IPS DF 6.9 (cell line): ENCODE measurements around the gene CRAMP1.
"Not testable (repeated sequence)": the region's sequence is repeated elsewhere in the genome, so short reads cannot be mapped to it uniquely, and the experiment has no call there.

ENCODE experiments used
- DNase-seq: peaks from one replicate; pipeline ENCODE4 v3.0.0-alpha.2; 2013; ENCODE audit warnings: low read depth, low spot score
- H3K27ac ChIP-seq: one replicate; pipeline ENCODE4 v1.5.1; 2013; ENCODE audit warnings: low read length, control low read depth
- H3K27me3 ChIP-seq: 2 replicates; pipeline ENCODE4 v1.6.1; 2013; ENCODE audit warnings: mild to moderate bottlenecking, low read length; ENCODE audit not compliant: control insufficient read depth, insufficient read depth
- H3K36me3 ChIP-seq: 2 replicates; pipeline ENCODE4 v1.6.1; 2013; ENCODE audit warnings: low read length; ENCODE audit not compliant: control insufficient read depth, insufficient read depth
- H3K4me1 ChIP-seq: 2 replicates; pipeline ENCODE4 v1.6.1; 2013; ENCODE audit warnings: low read length; ENCODE audit not compliant: control insufficient read depth, insufficient read depth
- H3K4me3 ChIP-seq: 2 replicates; pipeline ENCODE4 v1.5.1; 2013; ENCODE audit warnings: mild to moderate bottlenecking, low read length
- H3K9me3 ChIP-seq: 2 replicates; pipeline ENCODE4 v1.6.1; 2013; ENCODE audit warnings: low read length, inconsistent platforms; ENCODE audit not compliant: control insufficient read depth, insufficient read depth
- WGBS: extraction: QIAGEN DNeasy Blood & Tissue Kit; methylation state at CpG from one replicate; pipeline ENCODE4 v1.1.7; 2013; ENCODE audit warnings: mixed read lengths, missing lambda C conversion rate; ENCODE audit not compliant: insufficient read length, insufficient coverage; 5-methylcytosine and 5-hydroxymethylcytosine counted together

The CRAMP1 gene

DNA sequence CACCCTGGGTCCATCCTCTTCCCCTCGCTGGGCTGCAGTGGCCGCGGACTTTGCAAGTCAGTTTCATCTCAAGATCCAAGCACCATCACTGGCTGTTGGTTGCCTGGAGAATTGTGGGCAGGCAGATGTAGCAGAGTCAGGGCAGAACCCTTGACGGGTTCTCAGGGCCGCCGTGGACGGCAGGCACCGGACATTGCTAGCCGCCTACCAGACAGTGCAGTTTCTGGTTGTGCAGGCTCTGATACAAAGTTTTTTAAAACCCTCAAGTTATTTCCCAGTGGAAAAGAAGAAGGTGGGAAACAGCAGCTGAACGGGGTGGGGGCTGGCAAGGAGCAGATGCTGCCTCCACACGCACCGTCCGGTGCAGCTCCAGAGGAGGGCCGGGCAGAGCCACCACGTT lies 97.2 kb downstream of the CRAMP1 start:
- H3K9me3 ChIP-seq = no peaks in the 10 kb centered on the region
- no CpG with 5 or more reads among the region's 15 CpGs for WGBS
- no peak overlapping the region for H3K4me3 ChIP-seq
- H3K27ac ChIP-seq = no peak overlapping the region
- H3K27me3 ChIP-seq = no peaks in the 10 kb centered on the region
- peaks cover 8% of the 10 kb centered on the region for H3K4me1 ChIP-seq
- no peaks in the 10 kb centered on the region for H3K36me3 ChIP-seq
- no peak for DNase-seq

DNA sequence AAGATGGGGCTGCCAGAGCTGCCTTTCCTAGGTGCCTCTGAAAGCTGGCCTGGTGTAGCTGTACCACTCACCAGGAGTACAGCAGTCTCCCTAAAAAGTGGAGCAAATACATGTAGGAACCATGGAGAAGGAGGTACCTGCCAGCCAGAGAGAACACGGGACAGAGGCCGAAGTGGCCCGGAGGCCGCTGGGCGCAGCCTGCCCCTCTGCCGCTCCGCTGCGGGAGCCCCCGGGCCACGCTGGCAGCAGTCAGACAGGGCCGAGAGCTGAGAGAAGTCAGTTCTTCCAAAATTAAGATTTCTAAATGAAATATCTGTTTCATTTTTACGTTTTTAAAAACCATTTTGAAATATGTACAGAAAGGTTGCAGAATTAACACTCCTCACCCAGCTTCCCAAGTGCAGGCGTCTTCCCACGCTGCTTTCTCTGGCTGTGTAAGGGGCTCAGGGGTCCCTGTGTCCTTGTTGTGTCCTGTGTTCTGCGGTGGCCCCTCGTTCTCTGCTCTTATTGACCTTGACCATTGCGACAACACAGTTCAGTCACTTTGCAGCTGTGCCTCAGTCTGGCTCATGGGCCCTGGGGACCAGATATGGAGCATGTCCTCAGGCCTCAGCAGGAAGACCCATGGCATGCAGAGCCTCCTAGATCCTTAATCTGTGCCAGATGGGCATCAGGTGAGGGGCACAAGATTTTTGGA lies 98.8 kb downstream of the CRAMP1 start:
- Histone ChIP-seq H3K27ac (no peak overlapping the region), H3K4me1 (peaks cover 8% of the 10 kb centered on the region), H3K9me3 (no peaks in the 10 kb centered on the region), H3K27me3 (no peaks in the 10 kb centered on the region), H3K4me3 (no peak overlapping the region), H3K36me3 (no peaks in the 10 kb centered on the region)
- DNase-seq = no peak
- no CpG with 5 or more reads among the region's 17 CpGs for WGBS

DNA sequence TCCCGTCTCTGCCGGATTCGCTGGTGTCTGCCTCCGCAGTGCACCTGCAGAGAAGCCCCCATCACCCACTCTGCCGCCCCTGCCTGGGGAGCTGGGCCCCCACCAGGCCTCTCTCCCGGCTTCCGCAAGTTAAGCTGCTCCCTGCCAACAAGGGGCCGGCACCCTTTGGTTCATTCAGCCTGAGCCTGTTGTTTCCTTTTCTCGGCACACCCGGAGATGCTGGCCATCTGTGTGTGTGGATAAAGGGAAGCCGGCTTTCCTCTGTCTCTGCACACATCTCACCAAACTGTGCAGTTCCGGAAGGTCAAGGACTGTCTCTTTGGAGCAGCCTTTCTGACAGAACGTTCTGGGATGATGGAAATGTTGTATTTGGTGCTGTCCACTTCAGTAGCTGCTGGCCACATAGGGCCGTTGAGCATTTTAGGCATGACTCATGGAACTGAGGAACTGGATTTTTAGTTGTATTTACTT lies 100.7 kb downstream of the CRAMP1 start:
- no CpG with 5 or more reads among the region's 14 CpGs for WGBS
- DNase-seq = no peak
- Histone ChIP-seq H3K27me3 (no peaks in the 10 kb centered on the region), H3K9me3 (no peaks in the 10 kb centered on the region), H3K36me3 (no peaks in the 10 kb centered on the region), H3K4me3 (no peak overlapping the region), H3K4me1 (peaks cover 8% of the 10 kb centered on the region), H3K27ac (no peak overlapping the region)

DNA sequence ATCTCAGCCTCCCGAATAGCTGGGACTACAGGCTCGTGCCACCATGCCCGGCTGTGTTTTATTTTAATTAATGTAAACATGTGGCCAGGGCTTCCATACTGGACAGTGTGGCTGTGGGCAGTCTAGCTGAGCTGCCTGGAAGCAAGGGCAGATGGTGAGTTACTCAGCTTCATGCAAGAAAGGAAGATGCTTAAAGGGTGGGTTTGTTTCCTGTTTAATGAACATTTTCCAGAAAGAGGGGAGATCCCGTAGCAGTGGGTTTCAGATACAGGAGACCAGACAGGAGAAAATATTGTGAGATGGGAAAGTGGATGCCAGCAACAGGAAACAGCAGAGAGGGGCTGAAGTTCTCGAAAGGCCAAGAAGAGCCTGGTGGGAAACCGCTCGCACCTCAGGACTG lies 101.2 kb downstream of the CRAMP1 start:
- no peak overlapping the region for H3K4me3 ChIP-seq
- H3K27ac ChIP-seq = no peak overlapping the region
- H3K9me3 ChIP-seq = no peaks in the 10 kb centered on the region
- whole genome bisulfite sequencing = no CpG with 5 or more reads among the region's 7 CpGs
- H3K36me3 ChIP-seq = no peaks in the 10 kb centered on the region
- peaks cover 6% of the 10 kb centered on the region for H3K4me1 ChIP-seq
- no peaks in the 10 kb centered on the region for H3K27me3 ChIP-seq
- no peak for DNase-seq

DNA sequence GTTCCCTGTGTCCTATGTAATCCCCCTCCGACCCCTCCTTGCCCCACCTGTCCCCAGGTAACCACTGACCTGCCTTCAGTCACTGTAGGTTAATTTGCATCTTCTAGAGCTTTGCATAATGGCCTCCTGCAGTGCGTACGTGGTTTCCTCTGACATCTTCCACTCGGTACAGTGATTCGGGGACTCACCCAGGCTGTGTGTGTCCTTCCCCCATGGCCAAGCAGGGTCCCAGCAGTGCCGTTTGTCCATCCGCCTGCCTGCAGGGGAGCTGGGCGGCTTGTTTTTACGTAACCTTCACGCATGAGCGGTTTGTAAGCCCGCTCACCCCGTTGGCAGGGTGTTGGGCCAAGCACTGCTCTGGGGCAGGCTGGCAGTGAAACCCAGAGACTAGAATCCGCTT lies 101.8 kb downstream of the CRAMP1 start:
- no CpG with 5 or more reads among the region's 14 CpGs for whole genome bisulfite sequencing
- H3K27me3 ChIP-seq = no peaks in the 10 kb centered on the region

DNA sequence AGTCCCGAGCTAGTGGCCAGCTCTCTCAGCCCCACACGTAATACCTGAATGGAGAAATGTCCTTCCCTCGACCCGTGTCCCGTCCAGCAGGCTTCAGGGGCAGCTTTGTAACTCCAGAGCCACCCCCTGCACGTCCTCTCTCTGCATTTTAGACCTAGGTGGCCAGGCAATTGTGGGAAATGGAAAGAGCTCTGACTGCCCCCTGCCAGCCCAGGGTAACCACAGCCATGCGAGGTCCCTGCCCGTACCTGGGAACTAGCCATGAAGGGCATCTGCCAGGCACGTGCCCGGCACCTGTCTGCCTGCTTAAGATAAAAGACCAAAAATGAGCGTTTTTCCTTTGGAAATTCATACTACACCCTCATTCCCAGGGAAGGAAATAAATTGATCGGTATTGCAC lies 103.1 kb downstream of the CRAMP1 start:
- Histone ChIP-seq H3K36me3 (no peaks in the 10 kb centered on the region), H3K9me3 (no peaks in the 10 kb centered on the region), H3K27ac (no peak overlapping the region), H3K4me1 (peaks cover 6% of the 10 kb centered on the region), H3K4me3 (no peak overlapping the region), H3K27me3 (no peaks in the 10 kb centered on the region)
- no CpG with 5 or more reads among the region's 12 CpGs for WGBS
- no peak for DNase-seq

More for the DNA sequence above, 101.8 kb downstream of the CRAMP1 start:
- H3K36me3 ChIP-seq = no peaks in the 10 kb centered on the region
- no peak overlapping the region for H3K4me3 ChIP-seq
- DNase-seq = no peak
- H3K9me3 ChIP-seq = no peaks in the 10 kb centered on the region
- H3K4me1 ChIP-seq = peaks cover 6% of the 10 kb centered on the region
- no peak overlapping the region for H3K27ac ChIP-seq

DNA sequence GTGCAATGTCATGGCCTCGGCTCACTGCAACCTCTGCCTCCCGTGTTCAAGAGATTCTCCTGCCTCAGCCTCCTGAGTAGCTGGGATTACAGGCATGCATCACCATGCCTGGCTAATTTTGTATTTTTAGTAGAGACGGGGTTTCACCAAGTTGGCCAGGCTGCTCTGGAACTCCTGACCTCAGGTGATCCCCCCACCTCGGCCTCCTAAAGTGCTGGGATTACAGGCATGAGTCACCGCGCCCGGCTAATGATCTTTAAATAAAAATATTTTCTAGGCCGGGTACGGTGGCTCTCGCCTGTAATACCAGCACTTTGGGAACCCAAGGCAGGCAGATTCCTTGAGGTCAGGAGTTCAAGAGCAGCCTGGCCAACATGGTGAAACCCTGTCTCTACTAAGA lies 106.1 kb downstream of the CRAMP1 start:
- DNase-seq = not testable (repeated sequence)

DNA sequence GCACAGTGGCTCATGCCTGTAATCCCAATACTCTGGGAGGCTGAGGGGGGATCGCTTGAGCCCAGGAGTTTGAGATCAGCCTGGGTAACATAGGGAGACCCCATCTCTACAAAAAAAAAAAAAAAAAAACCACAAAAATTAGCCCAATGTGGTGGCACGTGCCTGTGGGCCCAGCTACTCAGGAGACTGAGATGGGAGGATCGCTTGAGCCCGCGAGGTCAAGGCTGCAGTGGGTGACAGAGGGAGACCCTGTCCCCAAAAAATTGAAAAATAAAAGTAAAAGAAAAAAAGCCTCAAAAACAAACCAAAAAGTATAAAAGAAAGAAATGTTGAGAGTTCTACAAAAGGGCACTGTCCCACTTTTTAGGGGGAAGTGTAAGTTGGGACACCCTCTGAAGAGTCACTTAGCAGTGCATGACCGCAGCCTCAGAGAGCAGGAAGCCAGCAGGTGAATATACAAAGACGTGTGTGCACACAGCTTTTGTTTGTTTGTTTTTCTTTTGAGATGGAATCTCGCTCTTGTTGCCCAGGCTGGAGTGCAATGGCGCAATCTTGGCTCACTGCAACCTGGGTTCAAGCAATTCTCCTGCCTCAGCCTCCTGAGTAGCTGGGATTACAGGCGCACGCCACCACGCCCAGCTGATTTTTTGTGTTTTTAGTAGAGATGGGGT lies 107.5 kb downstream of the CRAMP1 start:
- H3K27ac ChIP-seq, H3K27me3 ChIP-seq, H3K4me1 ChIP-seq, DNase-seq, H3K36me3 ChIP-seq, H3K9me3 ChIP-seq, H3K4me3 ChIP-seq: not testable (repeated sequence)
- no CpG with 5 or more reads among the region's 12 CpGs for WGBS

More for the DNA sequence above, 106.1 kb downstream of the CRAMP1 start:
- not testable (repeated sequence) for H3K9me3 ChIP-seq, H3K27ac ChIP-seq, H3K27me3 ChIP-seq, H3K36me3 ChIP-seq, H3K4me3 ChIP-seq, H3K4me1 ChIP-seq
- no CpG with 5 or more reads among the region's 10 CpGs for WGBS

DNA sequence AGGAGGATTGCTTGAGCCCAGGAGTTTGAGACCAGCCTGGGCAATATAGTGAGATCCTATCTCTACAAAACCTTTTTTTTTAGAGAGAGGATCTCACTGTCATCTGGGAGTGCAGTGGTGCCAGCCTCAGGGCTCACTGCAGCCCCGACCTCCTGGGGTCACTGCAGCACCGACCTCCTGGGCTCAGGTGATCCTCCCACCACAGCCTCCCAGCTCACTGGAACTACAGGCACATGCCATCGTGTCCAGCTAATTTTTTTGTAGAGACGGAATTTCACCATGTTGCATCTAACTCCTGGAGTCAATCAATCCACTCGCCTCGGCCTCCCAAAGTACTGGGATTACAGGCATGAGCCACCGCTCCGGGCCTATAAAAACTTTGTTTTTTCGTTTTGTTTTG lies 109.2 kb downstream of the CRAMP1 start:
- no CpG with 5 or more reads among the region's 9 CpGs for WGBS
- no peak for DNase-seq
- Histone ChIP-seq H3K4me3 (no peak overlapping the region), H3K9me3 (no peaks in the 10 kb centered on the region), H3K4me1 (no peaks in the 10 kb centered on the region), H3K27me3 (no peaks in the 10 kb centered on the region), H3K27ac (no peak overlapping the region), H3K36me3 (0 out of 2 replicates have a peak, but pooled peaks cover 2% of the 10 kb centered on the region)

DNA sequence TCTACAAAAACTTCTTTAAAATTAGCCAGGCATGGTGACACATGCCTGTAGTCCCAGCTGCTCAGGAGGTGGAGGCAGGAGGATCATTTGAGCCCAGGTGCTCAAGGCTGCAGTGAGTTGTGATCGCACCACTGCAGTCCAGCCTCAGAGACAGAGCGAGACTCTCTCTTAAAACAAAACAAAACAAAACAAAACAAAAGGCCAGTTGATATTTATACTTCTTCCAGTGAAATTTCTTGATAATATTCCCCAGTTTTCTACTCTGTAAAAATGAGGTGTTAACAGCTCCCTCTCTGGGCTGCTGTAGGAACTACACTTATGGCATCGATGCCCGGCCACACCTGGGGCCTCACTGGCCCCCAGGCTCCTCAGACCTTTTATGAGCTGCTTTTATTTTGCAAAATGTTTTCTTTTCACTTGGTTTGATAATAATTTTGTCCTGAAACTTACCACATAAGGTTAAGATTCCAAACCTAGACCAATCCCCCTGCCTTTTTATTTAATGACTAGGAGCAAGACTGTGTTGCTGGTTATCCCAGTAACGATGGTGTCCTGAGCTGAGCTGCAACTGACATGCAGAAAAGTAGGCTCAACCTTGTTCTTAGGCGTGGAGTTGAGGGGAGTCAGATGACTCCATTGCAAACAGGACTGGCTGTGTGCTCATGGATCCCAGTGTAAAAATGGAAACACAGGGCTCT lies 111.4 kb downstream of the CRAMP1 start:
- WGBS = no CpG with 5 or more reads among the region's 6 CpGs
- Histone ChIP-seq H3K27ac (no peak overlapping the region), H3K4me3 (no peak overlapping the region), H3K4me1 (no peaks in the 10 kb centered on the region), H3K27me3 (no peaks in the 10 kb centered on the region), H3K9me3 (no peaks in the 10 kb centered on the region), H3K36me3 (0 out of 2 replicates have a peak, but pooled peaks cover 2% of the 10 kb centered on the region)
- DNase-seq = no peak
